ENCODE data around the gene LRIG2.
"Not testable (repeated sequence)": the region's sequence is repeated elsewhere in the genome, so short reads cannot be mapped to it uniquely, and the experiment has no call there.

Gene LRIG2, protein sequence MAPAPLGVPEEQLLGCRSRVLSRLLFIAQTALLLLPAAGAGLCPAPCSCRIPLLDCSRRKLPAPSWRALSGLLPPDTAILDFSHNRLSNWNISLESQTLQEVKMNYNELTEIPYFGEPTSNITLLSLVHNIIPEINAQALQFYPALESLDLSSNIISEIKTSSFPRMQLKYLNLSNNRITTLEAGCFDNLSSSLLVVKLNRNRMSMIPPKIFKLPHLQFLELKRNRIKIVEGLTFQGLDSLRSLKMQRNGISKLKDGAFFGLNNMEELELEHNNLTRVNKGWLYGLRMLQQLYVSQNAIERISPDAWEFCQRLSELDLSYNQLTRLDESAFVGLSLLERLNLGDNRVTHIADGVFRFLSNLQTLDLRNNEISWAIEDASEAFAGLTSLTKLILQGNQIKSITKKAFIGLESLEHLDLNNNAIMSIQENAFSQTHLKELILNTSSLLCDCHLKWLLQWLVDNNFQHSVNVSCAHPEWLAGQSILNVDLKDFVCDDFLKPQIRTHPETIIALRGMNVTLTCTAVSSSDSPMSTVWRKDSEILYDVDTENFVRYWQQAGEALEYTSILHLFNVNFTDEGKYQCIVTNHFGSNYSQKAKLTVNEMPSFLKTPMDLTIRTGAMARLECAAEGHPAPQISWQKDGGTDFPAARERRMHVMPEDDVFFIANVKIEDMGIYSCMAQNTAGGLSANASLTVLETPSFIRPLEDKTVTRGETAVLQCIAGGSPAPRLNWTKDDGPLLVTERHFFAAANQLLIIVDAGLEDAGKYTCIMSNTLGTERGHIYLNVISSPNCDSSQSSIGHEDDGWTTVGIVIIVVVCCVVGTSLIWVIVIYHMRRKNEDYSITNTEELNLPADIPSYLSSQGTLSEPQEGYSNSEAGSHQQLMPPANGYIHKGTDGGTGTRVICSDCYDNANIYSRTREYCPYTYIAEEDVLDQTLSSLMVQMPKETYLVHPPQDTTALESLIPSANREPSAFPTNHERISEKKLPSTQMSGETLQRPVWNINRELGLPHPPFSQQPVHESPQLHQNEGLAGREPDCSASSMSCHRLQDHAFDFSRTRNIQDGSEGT

GRCh38 chr1:113072757-113073478, at the start of gene LRIG2:
LRIG2 (plus strand) TSS chr1:113073198; CDS start chr1:113073407, 209 bp downstream.
- peak; percentile 99 for DNase-seq

DNA sequence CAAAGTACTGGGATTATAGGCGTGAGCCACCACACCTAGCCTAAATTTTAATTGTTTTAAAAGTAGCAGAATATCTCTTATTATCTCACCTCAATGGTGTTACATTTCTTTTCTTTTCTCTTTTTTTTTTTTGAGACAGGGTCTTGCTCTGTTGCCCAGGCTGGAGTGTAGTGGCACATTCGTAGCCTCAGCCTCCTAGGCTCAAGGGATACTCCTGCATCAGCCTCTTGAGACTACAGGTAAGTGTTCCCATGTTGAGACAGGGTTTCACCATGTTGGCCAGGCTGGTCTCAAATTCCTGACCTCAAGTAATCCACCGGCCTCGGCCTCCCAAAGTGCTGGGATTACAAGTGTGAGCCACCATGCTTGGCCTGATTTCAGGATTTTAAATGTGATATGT, 49.7 kb upstream of the LRIG2 start:
- DNase-seq, result not testable (repeated sequence)

DNA sequence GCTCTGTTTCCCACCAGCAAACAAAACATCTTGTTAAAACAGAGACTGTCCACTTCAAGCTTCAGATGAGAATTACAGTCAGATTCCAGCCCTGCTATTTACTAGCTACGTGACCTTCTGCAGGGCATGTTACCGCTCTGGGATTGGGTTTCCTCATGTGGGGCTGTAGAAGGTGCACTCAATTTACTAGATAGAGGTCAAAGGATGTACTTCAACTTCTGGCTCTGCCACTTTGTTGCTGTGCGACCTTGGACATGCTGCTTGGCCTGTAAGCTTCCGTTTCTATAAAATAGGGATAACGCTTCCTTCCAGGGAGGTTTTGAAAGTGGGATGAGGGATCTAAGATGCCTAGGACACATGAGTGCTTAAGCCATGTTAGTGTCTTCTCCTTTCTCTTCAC, 46.0 kb upstream of the LRIG2 start:
- no peak for DNase-seq

DNA sequence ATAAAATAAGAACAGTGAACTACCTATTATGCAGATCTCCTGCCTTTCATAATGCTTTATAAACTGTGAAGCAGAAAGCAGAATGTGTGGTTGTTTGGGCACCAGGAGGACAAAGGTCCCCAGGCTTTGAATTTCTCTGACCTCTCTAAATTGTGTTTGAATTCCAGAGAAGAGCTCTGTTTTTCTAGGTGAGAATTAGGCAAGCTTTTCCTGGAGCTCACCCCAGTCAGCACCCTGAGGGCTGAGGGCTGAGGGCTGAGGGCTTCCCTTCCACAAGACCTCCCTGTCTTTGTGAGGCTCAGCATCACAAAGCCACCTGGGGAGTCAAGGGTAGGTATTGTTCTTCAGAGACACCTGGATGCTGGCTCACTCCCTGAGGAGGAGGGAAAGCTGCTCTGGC, 45.5 kb upstream of the LRIG2 start:
- peak; percentile 75 for DNase-seq

DNA sequence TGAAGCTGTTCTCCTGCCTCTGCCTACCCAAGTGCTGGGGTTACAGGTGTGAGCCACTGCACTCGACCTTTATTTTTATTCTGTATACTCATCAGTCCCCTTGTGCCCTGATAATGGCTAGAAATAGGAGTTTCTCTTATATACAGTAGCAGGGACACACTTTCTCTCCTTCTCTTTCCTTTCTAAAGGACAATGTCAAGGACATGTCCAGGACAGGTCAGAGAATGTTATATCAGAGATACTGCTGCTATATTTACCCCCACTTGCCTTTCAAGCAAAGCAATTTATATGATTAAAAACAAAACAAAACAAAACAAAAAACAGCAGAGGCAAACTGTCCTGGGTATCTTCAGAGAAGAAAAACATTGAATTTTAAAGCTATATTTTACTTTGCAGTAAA, 43.2 kb upstream of the LRIG2 start:
- no peak for DNase-seq

- no peak for DNase-seq
Observed at GRCh38 chr1:113031171-113031933, 41.6 kb upstream of the LRIG2 start.

- no peak for DNase-seq
Observed at GRCh38 chr1:113035086-113035485, 37.9 kb upstream of the LRIG2 start.

- no peak for DNase-seq
Observed at GRCh38 chr1:113036639-113037321, 36.2 kb upstream of the LRIG2 start.

DNA sequence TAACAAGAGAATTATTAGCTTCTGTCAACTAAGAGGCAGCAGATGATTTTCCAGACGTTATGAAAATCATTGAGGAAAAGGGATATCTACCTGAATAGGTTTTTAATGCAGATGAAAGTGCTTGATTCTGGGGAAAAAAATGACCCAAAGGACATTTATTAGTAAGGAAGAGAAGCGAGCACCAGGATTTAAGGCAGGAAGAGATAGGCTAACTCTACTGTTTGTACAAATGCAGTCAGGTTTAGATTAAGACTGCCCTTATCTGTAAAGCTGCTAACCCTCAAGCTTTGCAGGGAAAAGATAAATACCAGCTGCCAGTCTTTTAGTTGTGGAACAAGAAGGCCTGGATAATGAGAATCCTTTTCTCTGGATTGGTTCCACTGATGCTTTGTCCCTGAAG, 33.0 kb upstream of the LRIG2 start:
- DNase-seq, result no peak

- DNase-seq, result no peak
Observed at GRCh38 chr1:113040718-113041412, 32.1 kb upstream of the LRIG2 start.

DNA sequence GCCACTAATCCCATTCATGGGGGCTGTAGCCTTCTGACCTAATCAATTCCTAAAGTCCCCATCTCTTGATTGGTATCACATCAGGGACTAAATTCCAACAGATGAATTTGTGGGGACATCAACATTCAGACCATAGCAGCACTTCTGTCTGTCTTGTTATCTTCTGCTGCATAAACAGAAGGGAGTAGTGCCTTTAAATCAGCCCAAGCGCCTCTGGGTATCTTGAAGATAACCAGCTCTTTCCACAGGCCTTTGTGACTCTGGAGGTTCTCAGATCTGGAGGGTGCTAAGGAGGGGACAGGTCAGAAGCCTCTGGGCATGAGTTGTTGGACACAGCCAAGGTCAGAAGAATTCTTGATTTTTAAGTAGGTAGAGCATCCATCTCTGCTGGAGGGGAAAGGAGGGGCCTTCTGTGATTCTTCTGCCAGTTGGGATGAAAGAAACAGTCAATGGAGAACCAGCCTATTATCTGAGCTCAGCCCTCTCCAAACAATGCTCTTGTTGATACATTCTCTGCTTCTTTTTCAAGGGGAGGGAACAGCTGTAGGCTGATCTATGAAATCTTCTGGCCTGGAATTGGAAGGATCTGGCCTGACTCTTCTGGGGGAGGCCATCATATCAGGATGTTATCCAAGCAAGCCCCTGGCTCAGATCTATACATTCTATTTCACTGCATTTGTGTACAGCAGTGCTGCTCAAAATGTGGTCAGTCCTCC, 31.3 kb upstream of the LRIG2 start:
- peak; percentile 78 for DNase-seq

DNA sequence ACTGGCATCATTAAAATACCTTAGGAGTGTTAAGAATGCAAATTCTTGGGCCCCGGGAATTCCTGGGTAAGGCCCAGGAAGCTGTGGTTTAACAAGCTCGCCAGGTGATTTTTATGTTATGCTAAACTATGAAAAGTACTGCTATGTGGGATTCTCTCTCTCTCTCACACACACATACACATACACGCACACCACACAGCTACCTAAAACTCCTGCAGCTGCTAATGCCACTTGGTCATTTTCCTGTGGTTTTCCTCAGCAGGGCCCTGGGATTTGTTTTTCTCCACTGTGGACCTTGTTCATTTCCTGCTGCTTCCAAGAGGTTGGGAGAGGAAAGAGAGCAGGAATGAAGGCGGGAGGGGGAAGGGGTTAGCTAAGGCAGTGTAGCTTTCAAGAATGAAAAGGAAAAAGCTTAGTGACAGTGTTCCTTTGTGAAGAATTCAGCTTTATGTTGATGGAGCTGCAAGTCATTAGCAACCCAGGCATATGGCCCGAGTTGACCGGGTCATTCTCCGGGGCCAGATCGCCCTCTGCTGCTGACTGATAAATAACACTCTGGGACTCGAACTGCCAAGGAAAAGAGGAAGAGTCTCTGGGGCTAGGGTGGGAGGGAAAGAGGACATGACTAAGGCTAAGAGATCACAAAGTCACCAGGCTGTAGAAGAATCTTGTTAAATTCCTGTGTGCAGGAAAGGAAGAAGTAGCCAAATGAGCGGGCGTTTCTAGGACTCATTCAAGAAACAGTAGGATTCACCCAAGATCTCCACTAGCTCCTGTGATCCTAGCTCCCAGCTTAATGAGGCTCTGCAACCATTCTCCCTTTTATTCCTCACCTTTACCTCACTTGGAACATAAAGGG, 30.5 kb upstream of the LRIG2 start:
- DNase-seq, result peak; percentile 96

GRCh38 chr1:113043144-113043488, 29.9 kb upstream of the LRIG2 start:
- not testable (repeated sequence) for DNase-seq

GRCh38 chr1:113046569-113046968, 26.4 kb upstream of the LRIG2 start:
- no peak for DNase-seq

GRCh38 chr1:113048064-113048463, 24.9 kb upstream of the LRIG2 start:
- no peak for DNase-seq

DNA sequence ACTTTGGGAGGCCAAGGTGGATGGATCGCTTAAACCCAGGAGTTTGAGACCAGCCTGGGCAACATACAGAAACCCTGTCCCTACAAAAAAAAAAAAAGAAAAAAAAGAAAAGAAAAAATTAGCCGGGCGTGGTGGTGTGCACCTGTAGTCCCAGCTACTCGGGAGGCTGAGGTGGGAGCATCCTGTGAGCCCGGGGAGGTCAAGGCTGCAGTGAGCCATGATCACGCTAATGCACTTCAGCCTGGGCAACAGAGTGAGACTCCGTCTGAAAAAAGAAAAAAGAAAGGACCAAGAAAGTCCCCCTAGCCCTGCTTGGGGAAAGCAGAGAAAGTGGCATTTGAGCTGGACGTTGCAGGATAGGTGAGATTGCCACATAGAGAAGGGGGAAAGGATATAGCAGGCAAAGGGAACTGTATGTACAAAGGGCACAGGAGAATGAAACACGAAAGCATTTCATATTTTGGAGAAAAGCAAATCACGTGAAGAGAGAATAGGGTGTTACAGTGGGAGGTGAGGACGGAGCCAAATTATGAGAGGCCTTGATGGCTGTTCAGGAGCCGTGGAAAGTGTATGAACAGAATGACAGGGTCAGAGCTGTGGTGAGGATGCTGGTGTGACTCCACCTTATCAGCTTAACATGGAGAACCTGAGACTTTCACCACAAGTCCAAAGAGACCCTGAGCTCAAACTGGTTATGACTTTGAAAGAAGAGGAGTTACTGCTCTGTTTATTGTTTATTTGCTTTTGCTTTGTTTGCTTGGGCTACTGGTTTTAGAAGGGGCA, 19.5 kb upstream of the LRIG2 start:
- DNase-seq, result no peak

GRCh38 chr1:113055570-113055969, 17.4 kb upstream of the LRIG2 start:
- no peak for DNase-seq

DNA sequence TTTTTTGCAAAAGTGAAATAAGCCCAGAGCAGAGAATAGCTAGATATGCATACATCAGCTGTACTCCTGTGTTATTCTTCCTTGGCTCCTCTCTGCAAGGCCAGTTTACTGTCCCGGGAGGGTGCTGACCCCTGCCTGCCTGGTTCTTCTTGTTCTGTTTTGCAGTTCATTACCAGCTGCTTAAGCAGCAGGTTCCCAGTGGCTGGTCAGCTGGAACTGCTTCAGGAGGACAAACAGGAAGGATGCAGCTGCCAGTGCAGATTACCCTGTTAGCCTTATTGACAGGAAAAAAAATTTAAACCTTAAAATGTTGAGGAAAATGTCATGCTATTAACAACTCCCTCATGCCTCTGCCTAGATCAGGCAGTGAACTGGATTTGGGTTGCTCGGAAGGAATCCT, 16.0 kb upstream of the LRIG2 start:
- peak; percentile 73 for DNase-seq

Measured in islet precursor cell (in vitro differentiated cells).